ENCODE measurements around the gene RAD51B. TPM values are rescaled to one million over a fixed set of nuclear protein-coding genes. Genes with fewer than 3 reads are reported as not detected.

RAD51B gene
- total RNA-seq, 4 donors from 2014 or later: 12.6 to 26.4 (median 16.7) TPM

DNA sequence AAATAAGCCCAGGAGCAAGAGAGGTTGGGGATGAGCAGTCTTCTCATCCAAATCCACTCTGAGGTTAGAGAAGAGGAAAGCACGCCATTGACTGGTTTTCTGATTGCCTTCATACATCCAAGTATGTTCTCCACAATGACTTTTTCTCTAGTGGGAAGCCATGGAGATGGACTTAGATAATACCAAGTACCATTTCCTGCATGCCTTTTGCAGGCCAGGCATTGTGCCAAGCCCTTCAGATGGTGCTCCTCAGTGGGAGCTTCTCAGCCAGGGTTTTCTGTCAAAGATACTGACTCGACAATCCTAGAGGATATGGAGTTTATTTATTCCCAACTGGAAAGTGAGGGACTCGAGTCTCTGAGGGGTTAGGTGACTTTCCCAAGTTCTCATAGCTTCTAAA lies 755.3 kb downstream of the RAD51B start:
- Histone ChIP-seq H3K27ac (no peak overlapping the region), H3K4me3 (no peak overlapping the region), H3K27me3 (no peaks in the 10 kb centered on the region), H3K36me3 (no peaks in the 10 kb centered on the region), H3K9me3 (no peaks in the 10 kb centered on the region), H3K4me1 (peaks cover 0 to 37% (median 7%) of the 10 kb centered on the region in 4 donors)
- TF ChIP-seq, protein P1, sequence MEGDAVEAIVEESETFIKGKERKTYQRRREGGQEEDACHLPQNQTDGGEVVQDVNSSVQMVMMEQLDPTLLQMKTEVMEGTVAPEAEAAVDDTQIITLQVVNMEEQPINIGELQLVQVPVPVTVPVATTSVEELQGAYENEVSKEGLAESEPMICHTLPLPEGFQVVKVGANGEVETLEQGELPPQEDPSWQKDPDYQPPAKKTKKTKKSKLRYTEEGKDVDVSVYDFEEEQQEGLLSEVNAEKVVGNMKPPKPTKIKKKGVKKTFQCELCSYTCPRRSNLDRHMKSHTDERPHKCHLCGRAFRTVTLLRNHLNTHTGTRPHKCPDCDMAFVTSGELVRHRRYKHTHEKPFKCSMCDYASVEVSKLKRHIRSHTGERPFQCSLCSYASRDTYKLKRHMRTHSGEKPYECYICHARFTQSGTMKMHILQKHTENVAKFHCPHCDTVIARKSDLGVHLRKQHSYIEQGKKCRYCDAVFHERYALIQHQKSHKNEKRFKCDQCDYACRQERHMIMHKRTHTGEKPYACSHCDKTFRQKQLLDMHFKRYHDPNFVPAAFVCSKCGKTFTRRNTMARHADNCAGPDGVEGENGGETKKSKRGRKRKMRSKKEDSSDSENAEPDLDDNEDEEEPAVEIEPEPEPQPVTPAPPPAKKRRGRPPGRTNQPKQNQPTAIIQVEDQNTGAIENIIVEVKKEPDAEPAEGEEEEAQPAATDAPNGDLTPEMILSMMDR (IDR thresholded peaks at IDR 0.05): no peak
- TF ChIP-seq POLR2A (IDR thresholded peaks at IDR 0.05) (no peak), EP300 (IDR thresholded peaks at IDR 0.05) (no peak)
- DNase-seq (ENCODE audit: low spot score in 2 of 2): no peak
- 81 to 97% methylated on average over 3 of the region's 3 CpGs for WGBS, 2 donors

DNA sequence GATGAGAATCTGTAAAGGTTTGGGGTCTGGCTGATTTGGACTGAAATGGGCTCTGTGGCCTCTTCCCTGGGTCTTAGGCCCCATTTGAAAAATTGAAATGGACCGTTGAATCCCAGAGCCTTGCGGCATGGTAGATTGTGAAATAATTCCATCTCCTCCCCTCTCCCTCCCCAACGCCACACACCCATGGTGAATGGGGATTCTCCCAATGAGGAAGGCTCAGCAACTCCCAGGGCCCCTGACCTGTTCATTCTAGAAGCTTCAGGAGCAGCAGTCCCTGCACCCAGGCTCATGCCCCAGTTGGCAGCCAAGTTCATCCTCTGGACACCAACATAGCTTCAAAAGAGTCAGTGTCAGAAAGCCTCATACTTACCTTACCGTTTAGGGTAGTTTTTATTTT lies 755.8 kb downstream of the RAD51B start:
- no peak for TF ChIP-seq EP300 (IDR thresholded peaks at IDR 0.05)
- no peak overlapping the region for H3K4me3 ChIP-seq
- H3K36me3 ChIP-seq: no peaks in the 10 kb centered on the region
- peak overlapping the region in 1 of 4 donors; percentile 0 for H3K27ac ChIP-seq
- H3K27me3 ChIP-seq: no peaks in the 10 kb centered on the region
- H3K9me3 ChIP-seq: no peaks in the 10 kb centered on the region
- H3K4me1 ChIP-seq: peaks cover 0 to 32% (median 4%) of the 10 kb centered on the region in 4 donors
- 68 to 76% methylated on average over 4 of the region's 4 CpGs for WGBS, 2 donors
- DNase-seq (ENCODE audit: low spot score in 2 of 2): no peak

- no peaks in the 10 kb centered on the region for H3K9me3 ChIP-seq
- no peaks in the 10 kb centered on the region for H3K36me3 ChIP-seq
- WGBS, 2 donors: 76 to 83% methylated on average over 2 of the region's 2 CpGs
- TF ChIP-seq EP300 (IDR thresholded peaks at IDR 0.05): no peak
- TF ChIP-seq POLR2A (IDR thresholded peaks at IDR 0.05): no peak
- TF ChIP-seq, protein P1 (IDR thresholded peaks at IDR 0.05): no peak
- H3K4me1 ChIP-seq: peaks cover 0 to 31% (median 4%) of the 10 kb centered on the region in 4 donors
- DNase-seq (ENCODE audit: low spot score in 2 of 2): no peak
- no peaks in the 10 kb centered on the region for H3K27me3 ChIP-seq
- H3K27ac ChIP-seq: peak overlapping the region in 1 of 4 donors; percentile 0
- no peak overlapping the region for H3K4me3 ChIP-seq
These were observed 756.5 kb downstream of the RAD51B start for GRCh38 chr14:68576031-68576430.

DNA sequence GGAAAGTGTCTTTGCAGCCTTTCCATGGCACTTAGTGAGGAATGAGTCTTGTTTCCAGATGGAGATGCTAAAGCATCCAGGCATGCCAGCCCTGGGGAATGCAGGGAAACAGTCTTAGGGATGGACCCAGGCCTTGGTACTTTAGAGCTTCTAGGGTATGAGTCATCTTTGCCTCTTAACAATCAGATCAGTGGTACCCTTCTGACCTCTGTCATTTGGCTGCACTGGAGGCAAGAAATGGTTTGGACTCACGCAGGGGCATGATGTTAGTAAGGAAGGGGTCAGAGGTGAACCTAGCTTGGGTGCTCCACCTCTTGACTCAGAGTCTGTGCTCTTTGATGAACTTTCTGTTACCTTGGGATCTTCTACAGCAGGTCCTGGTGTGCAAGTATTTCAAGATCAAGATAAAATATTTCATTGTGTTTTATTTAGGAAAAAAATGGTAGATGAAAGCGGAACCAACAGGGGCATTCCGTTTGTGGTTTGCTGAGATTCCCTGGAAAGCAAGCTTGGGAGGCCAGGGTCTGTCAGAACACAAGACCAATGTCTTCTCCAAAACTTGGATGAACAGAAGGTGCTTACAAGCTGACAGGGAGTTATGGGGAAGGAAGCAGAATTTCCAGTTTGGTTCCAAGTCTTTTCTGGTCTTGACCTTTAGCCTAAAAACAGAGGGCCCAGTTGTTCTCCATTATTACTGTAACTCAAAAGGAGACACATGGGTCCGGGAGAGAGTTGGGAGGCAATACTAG lies 757.1 kb downstream of the RAD51B start:
- no peaks in the 10 kb centered on the region for H3K36me3 ChIP-seq
- DNase-seq (ENCODE audit: low spot score in 2 of 2): no peak
- H3K27ac ChIP-seq: peak overlapping the region in 2 of 4 donors; percentile 0 to 23
- H3K27me3 ChIP-seq: no peaks in the 10 kb centered on the region
- H3K4me1 ChIP-seq: peaks cover 0 to 31% (median 4%) of the 10 kb centered on the region in 4 donors
- TF ChIP-seq POLR2A (IDR thresholded peaks at IDR 0.05): no peak
- TF ChIP-seq, protein P1 (IDR thresholded peaks at IDR 0.05): no peak
- no peaks in the 10 kb centered on the region for H3K9me3 ChIP-seq
- no peak overlapping the region for H3K4me3 ChIP-seq
- 56 to 64% methylated on average over 4 of the region's 4 CpGs for WGBS, 2 donors

DNA sequence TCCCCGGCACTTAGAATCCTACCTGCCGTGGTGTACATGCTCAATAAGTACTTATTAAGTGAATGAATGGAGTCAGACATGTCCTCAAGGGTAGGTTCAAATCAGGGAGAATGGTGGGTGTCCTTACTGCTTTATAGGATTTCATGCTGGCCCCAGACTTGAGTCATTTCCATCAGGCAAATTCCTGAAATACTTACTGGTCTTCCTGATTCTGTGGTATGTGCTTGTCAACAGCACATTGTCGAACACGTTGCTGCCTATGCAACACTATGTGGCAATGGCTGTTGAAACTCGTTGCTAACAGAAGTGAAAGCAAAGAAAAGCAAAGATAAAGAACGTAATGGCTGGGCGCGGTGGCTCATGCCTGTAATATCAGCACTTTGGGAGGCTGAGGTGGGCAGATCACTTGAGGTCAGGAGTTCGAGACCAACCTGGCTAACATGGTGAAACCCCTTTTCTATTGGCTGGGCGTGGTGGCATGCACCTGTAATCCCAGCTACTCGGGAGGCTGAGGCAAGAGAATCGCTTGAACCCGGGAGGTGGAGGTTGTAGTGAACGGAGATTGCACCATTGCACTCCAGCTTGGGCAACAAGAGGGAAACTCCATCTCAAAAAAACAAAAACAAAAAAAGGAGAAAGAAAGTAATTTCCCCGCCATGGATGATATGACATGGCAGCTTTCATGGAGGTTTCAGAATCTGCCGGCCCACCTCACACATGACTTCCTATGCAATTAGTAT lies 758.4 kb downstream of the RAD51B start:
- no peak overlapping the region for H3K4me3 ChIP-seq
- no peaks in the 10 kb centered on the region for H3K27me3 ChIP-seq
- no peaks in the 10 kb centered on the region for H3K36me3 ChIP-seq
- peaks cover 0 to 31% (median 4%) of the 10 kb centered on the region in 4 donors for H3K4me1 ChIP-seq
- 74 to 79% methylated on average over 16 of the region's 16 CpGs for WGBS, 2 donors
- DNase-seq (ENCODE audit: low spot score in 2 of 2): peak; percentile 30 to 63
- TF ChIP-seq POLR2A (IDR thresholded peaks at IDR 0.05) (no peak), EP300 (IDR thresholded peaks at IDR 0.05) (peak in 1 of 2 donors; percentile 87)
- H3K27ac ChIP-seq: peak overlapping the region in 2 of 4 donors; percentile 32 to 51
- H3K9me3 ChIP-seq: no peaks in the 10 kb centered on the region

DNA sequence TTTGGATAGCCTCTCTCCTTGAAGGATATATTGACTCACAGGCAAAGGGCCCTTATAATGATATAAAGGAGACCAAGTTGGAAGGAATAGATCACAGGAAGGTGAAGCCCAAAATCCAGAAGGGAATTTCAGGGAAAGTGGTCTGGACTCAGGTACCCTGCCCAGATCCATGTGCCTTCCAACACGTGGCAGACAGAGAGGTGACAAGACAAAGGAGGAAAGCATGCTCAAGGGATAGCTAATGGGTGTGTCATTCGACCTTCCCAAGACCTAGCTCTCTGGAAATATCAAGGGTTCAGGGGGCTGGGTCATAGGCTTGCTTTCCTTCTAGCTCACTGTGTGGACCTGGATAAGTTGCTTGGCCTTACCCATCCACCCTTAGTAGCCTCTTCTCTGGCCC lies 759.0 kb downstream of the RAD51B start:
- DNase-seq (ENCODE audit: low spot score in 2 of 2): no peak
- Histone ChIP-seq H3K4me3 (no peak overlapping the region), H3K9me3 (no peaks in the 10 kb centered on the region), H3K27me3 (no peaks in the 10 kb centered on the region), H3K36me3 (no peaks in the 10 kb centered on the region), H3K4me1 (peaks cover 0 to 31% (median 4%) of the 10 kb centered on the region in 4 donors), H3K27ac (no peak overlapping the region)
- TF ChIP-seq POLR2A (IDR thresholded peaks at IDR 0.05) (no peak), EP300 (IDR thresholded peaks at IDR 0.05) (no peak)
- TF ChIP-seq, protein P1 (IDR thresholded peaks at IDR 0.05): no peak
- 65 to 94% methylated on average over 2 of the region's 2 CpGs for WGBS, 2 donors

All from tibial nerve (tissue), 4 donors.